Lower leg skin (tissue), 4 donors: ENCODE measurements around the gene DMRT1. TPM values are rescaled to one million over a fixed set of nuclear protein-coding genes. Genes with fewer than 3 reads are reported as not detected.

ENCODE experiments used
- DNase-seq, 2 donors: peaks; one replicate each; pipeline ENCODE4 v3.0.0-alpha.2; 2019; ENCODE audit warnings: low spot score in 2 of 2
- H3K4me3 ChIP-seq: fragments of 200-600 bp; sonication (generic); 2 replicates; pipeline ENCODE4 v1.5.1; 2017; ENCODE audit warnings: mild to moderate bottlenecking, low read depth; ENCODE audit not compliant: poor library complexity, severe bottlenecking
- POLR2A ChIP-seq, 2 donors: fragments of 450-650 bp; IDR thresholded peaks; one replicate each; pipeline ENCODE4 v1.6.1; 2016 to 2017; ENCODE audit warnings: antibody characterized with exemption in 2 of 2, mild to moderate bottlenecking in 1 of 2, moderate library complexity in 1 of 2
- WGBS, 2 donors: methylation state at CpG; one replicate each; pipeline ENCODE4 v1.1.5; 2018; 5-methylcytosine and 5-hydroxymethylcytosine counted together
- intact Hi-C: fragments of 100-400 bp; cut with DNase I; formaldehyde crosslinking; loops from one replicate; pipeline ENCODE4 v1.15.0; 2023; ENCODE audit warnings: low total_unique reads
- total RNA-seq, 4 donors: library from RNA; depleted of rRNA; stranded (reverse); fragments of >200 nt; gene quantifications; one replicate each; pipeline ENCODE4 v1.1.0, GENCODE V29; 2016
- TF ChIP-seq, protein P1 (sequence below), 3 donors: fragments of 450-650 bp; IDR thresholded peaks; one replicate each; pipeline ENCODE4 v1.5.1; 2016; ENCODE audit warnings: antibody characterized with exemption in 3 of 3, mild to moderate bottlenecking in 3 of 3, moderate library complexity in 2 of 3

Gene DMRT1
- total RNA-seq, 4 donors from 2014 or later: not detected

GRCh38 chr9:979983-980382, 138.5 kb downstream of the DMRT1 start:
- H3K4me3 ChIP-seq: no peak overlapping the region
- TF ChIP-seq, protein P1, sequence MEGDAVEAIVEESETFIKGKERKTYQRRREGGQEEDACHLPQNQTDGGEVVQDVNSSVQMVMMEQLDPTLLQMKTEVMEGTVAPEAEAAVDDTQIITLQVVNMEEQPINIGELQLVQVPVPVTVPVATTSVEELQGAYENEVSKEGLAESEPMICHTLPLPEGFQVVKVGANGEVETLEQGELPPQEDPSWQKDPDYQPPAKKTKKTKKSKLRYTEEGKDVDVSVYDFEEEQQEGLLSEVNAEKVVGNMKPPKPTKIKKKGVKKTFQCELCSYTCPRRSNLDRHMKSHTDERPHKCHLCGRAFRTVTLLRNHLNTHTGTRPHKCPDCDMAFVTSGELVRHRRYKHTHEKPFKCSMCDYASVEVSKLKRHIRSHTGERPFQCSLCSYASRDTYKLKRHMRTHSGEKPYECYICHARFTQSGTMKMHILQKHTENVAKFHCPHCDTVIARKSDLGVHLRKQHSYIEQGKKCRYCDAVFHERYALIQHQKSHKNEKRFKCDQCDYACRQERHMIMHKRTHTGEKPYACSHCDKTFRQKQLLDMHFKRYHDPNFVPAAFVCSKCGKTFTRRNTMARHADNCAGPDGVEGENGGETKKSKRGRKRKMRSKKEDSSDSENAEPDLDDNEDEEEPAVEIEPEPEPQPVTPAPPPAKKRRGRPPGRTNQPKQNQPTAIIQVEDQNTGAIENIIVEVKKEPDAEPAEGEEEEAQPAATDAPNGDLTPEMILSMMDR (IDR thresholded peaks at IDR 0.05): no peak
- TF ChIP-seq POLR2A (IDR thresholded peaks at IDR 0.05): no peak
- WGBS, 2 donors: 22 to 42% methylated on average over 2 of the region's 2 CpGs
- intact Hi-C loops: no loop called here
- no peak for DNase-seq

DNA sequence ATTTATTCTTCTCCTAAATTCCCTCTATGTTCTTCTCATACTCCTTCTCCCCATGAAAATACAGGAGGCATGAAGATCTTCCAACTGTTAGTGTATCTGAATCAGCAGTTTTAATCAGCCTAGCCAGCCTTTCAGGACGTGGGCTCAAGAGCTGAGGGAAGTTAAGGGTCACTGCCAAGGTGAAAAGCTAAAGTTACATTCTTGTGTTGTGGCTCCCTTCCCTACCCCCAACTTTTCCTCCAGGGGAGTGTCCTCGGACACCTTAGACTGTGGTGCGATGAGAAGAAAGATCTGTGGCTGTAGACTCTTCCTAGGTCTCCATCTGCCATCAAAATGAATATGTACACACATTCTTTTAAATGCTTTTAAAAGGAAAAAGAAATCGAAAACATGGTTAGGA, 139.1 kb downstream of the DMRT1 start:
- 30 to 34% methylated on average over 4 of the region's 4 CpGs for WGBS, 2 donors
- TF ChIP-seq, protein P1 (IDR thresholded peaks at IDR 0.05): no peak
- no peak for TF ChIP-seq POLR2A (IDR thresholded peaks at IDR 0.05)
- DNase-seq: no peak

DNA sequence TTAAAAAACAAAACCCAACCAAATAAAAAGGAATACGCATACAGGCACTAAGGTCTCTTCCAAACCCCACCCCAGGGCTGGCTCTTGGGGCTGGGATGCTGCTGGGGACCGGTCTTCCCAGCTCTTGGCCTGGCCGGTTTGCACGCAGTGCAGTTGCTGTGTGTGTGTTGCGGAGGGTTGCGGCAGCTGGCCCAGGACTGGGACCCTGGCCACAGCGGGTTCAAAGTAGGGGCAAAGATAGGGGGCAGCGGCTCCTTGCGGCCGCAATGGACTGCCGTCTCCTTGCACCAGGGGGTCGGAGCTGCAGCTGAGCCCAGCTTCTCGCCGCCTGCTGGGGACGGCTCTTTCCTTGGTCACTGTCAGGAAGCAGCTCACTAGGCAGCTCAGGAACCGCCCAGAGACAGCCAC, 140.0 kb downstream of the DMRT1 start:
- TF ChIP-seq, protein P1 (IDR thresholded peaks at IDR 0.05): no peak
- TF ChIP-seq POLR2A (IDR thresholded peaks at IDR 0.05): no peak
- no peak overlapping the region for H3K4me3 ChIP-seq
- no peak for DNase-seq
- intact Hi-C loops: no loop called here
- WGBS, 2 donors: 40 to 41% methylated on average over 14 to 16 of the region's 16 CpGs

More for the DNA sequence above, 139.1 kb downstream of the DMRT1 start:
- no peak overlapping the region for H3K4me3 ChIP-seq
- intact Hi-C loops: no loop called here

- intact Hi-C loops: no loop called here
These were observed 141.1 kb downstream of the DMRT1 start for GRCh38 chr9:982394-983230.

GRCh38 chr9:994005-994404, 152.5 kb downstream of the DMRT1 start:
- 64 to 74% methylated on average over 4 of the region's 4 CpGs for WGBS, 2 donors
- no peak overlapping the region for H3K4me3 ChIP-seq
- TF ChIP-seq POLR2A (IDR thresholded peaks at IDR 0.05): no peak
- TF ChIP-seq, protein P1 (IDR thresholded peaks at IDR 0.05): no peak
- no peak for DNase-seq
- intact Hi-C loops: no loop called here

More at GRCh38 chr9:982394-983230, 141.1 kb downstream of the DMRT1 start:
- no peak overlapping the region for H3K4me3 ChIP-seq
- DNase-seq: no peak
- WGBS, 2 donors: 37 to 43% methylated on average over 15 of the region's 15 CpGs
- no peak for TF ChIP-seq POLR2A (IDR thresholded peaks at IDR 0.05)
- TF ChIP-seq, protein P1 (IDR thresholded peaks at IDR 0.05): no peak
